HL-60/S4 treated with phorbol 12-myristate 13-acetate at 8.2 ng/mL for 4 days and 3 days (cell line): ENCODE data around the gene GALM.
"Not testable (repeated sequence)": the region's sequence is repeated elsewhere in the genome, so short reads cannot be mapped to it uniquely, and the experiment has no call there.

Experiments
- in situ Hi-C: fragments of 300-500 bp; cut with MboI; formaldehyde crosslinking; loops from 2 replicates; pipeline ENCODE4 v1.15.0; 2022; ENCODE audit warnings: low sequenced_read_pairs

The GALM gene

GRCh38 chr2:38708900-38709566 lies 43.1 kb downstream of the GALM start:
- in situ Hi-C loops = no loop called here

- in situ Hi-C loops = no loop called here
Measured at GRCh38 chr2:38709567-38710194, 43.8 kb downstream of the GALM start.

- in situ Hi-C loops = no loop called here
Measured at GRCh38 chr2:38711558-38711957, 45.6 kb downstream of the GALM start.

- in situ Hi-C loops = no loop called here
Measured at GRCh38 chr2:38712413-38712812, 46.5 kb downstream of the GALM start.

- in situ Hi-C loops = no loop called here
Measured at GRCh38 chr2:38712871-38713270, 47.0 kb downstream of the GALM start.

GRCh38 chr2:38713338-38713737 lies 47.4 kb downstream of the GALM start:
- in situ Hi-C loops = no loop called here

GRCh38 chr2:38714941-38715340 lies 49.0 kb downstream of the GALM start:
- in situ Hi-C loops = not testable (repeated sequence)

- in situ Hi-C loops = no loop called here
Measured at GRCh38 chr2:38716185-38716584, 50.3 kb downstream of the GALM start.

GRCh38 chr2:38718601-38719000 lies 52.7 kb downstream of the GALM start:
- in situ Hi-C loops = no loop called here

GRCh38 chr2:38719706-38720105 lies 53.8 kb downstream of the GALM start:
- in situ Hi-C loops = loop anchor here (10.0 kb wide), 1 partner anchor 135 kb away; no protein-coding TSS in a partner anchor

GRCh38 chr2:38720613-38721241 lies 54.8 kb downstream of the GALM start:
- in situ Hi-C loops = loop anchor here (10.0 kb wide), 1 partner anchor 136 kb away; no protein-coding TSS in a partner anchor

- in situ Hi-C loops = loop anchor here (10.0 kb wide), 1 partner anchor 138 kb away; no protein-coding TSS in a partner anchor
Measured at GRCh38 chr2:38722271-38723061, 56.6 kb downstream of the GALM start.

GRCh38 chr2:38723173-38723572 lies 57.3 kb downstream of the GALM start:
- in situ Hi-C loops = loop anchor here (10.0 kb wide), 1 partner anchor 138 kb away; no protein-coding TSS in a partner anchor

- in situ Hi-C loops = loop anchor here (10.0 to 25.0 kb wide), 2 partner anchors 143 to 415 kb away; no protein-coding TSS in a partner anchor
Measured at GRCh38 chr2:38727661-38728060, 61.7 kb downstream of the GALM start.

- in situ Hi-C loops = loop anchor here (10.0 to 25.0 kb wide), 2 partner anchors 144 to 416 kb away; no protein-coding TSS in a partner anchor
Measured at GRCh38 chr2:38728694-38729093, 62.8 kb downstream of the GALM start.

- in situ Hi-C loops = loop anchor here (25.0 kb wide), 1 partner anchor 419 kb away; no protein-coding TSS in a partner anchor
Measured at GRCh38 chr2:38731090-38731489, 65.2 kb downstream of the GALM start.

GRCh38 chr2:38731684-38732221 lies 65.8 kb downstream of the GALM start:
- in situ Hi-C loops = loop anchor here (25.0 kb wide), 1 partner anchor 419 kb away; no protein-coding TSS in a partner anchor

- in situ Hi-C loops = loop anchor here (25.0 kb wide), 1 partner anchor 421 kb away; no protein-coding TSS in a partner anchor
Measured at GRCh38 chr2:38733300-38733971, 67.5 kb downstream of the GALM start.

GRCh38 chr2:38734299-38735058 lies 68.6 kb downstream of the GALM start:
- in situ Hi-C loops = loop anchor here (25.0 kb wide), 1 partner anchor 422 kb away; no protein-coding TSS in a partner anchor
